GM12878 (cell line): ENCODE data around the gene URB1.
"Not testable (repeated sequence)": the region's sequence is repeated elsewhere in the genome, so short reads cannot be mapped to it uniquely, and the experiment has no call there.

Experiments used
- BMI1 ChIP-seq: fragments of 450-650 bp; IDR thresholded peaks from 2 replicates; pipeline ENCODE4 v1.6.1; 2016; ENCODE audit warnings: mild to moderate bottlenecking, moderate library complexity, borderline replicate concordance
- CREB1 ChIP-seq: IDR thresholded peaks from 2 replicates; pipeline ENCODE4 v1.6.1; 2012; ENCODE audit warnings: low read depth, mild to moderate bottlenecking, inconsistent platforms
- CREM ChIP-seq: IDR thresholded peaks from 2 replicates; pipeline ENCODE4 v1.6.1; 2014; ENCODE audit warnings: antibody characterized with exemption, low read depth
- CTCF ChIP-seq, 3 experiments: IDR thresholded peaks in 2 of 3; conservative IDR thresholded peaks in 1 of 3; 2 replicates each; pipeline ENCODE4 v1.5.1; 2011; ENCODE audit warnings: low read depth in 3 of 3, low read length in 3 of 3, mild to moderate bottlenecking in 3 of 3, control low read depth in 2 of 3, moderate library complexity in 2 of 3, inconsistent platforms in 1 of 3, mixed read lengths in 1 of 3; ENCODE audit not compliant: control insufficient read depth in 2 of 3, insufficient read depth in 1 of 3; ENCODE audit errors: extremely low read depth in 1 of 3
- EP300 ChIP-seq, 2 experiments: fragments of 150-350 bp in 1 of 2; IDR thresholded peaks; 2 replicates each; pipeline ENCODE4 v1.6.1; 2011 to 2012; ENCODE audit warnings: low read depth in 2 of 2, low read length in 2 of 2, borderline replicate concordance in 1 of 2, improper control_type of control experiment in 1 of 2, inconsistent platforms in 1 of 2; ENCODE audit not compliant: control insufficient read depth in 1 of 2
- EZH2 ChIP-seq: IDR thresholded peaks from 2 replicates; pipeline ENCODE4 v1.6.1; 2012; ENCODE audit warnings: low read depth, mild to moderate bottlenecking, control low read depth, inconsistent platforms, low read length, borderline replicate concordance; ENCODE audit not compliant: control insufficient read depth
- HDAC2 ChIP-seq: fragments of 200-600 bp; sonication (generic); IDR thresholded peaks from 2 replicates; pipeline ENCODE4 v1.6.1; 2017
- KAT2A ChIP-seq: conservative IDR thresholded peaks from 2 replicates; pipeline ENCODE4 v1.6.1; 2011; ENCODE audit warnings: low read depth, low read length; ENCODE audit not compliant: control insufficient read depth
- NFYB ChIP-seq: IDR thresholded peaks from 2 replicates; pipeline ENCODE4 v1.6.1; 2011; ENCODE audit warnings: low read depth, mild to moderate bottlenecking, low read length, improper control_type of control experiment, moderate library complexity; ENCODE audit not compliant: insufficient read depth
- POLR2AphosphoS5 ChIP-seq: IDR thresholded peaks from 2 replicates; pipeline ENCODE4 v1.6.1; 2011; ENCODE audit warnings: mild to moderate bottlenecking, low read length, inconsistent platforms
- PRDM15 ChIP-seq: fragments of 450-650 bp; formaldehyde crosslinking; IDR thresholded peaks from 2 replicates; pipeline ENCODE4 v1.4.0; 2020; ENCODE audit warnings: mild to moderate bottlenecking, moderate library complexity
- RAD21 ChIP-seq: IDR thresholded peaks from 2 replicates; pipeline ENCODE4 v1.6.1; 2011; ENCODE audit warnings: mild to moderate bottlenecking, low read depth, low read length, moderate library complexity; ENCODE audit not compliant: insufficient read depth
- RFX5 ChIP-seq: IDR thresholded peaks from 2 replicates; pipeline ENCODE4 v1.6.1; 2011; ENCODE audit warnings: low read depth, low read length, improper control_type of control experiment
- ZNF384 ChIP-seq: IDR thresholded peaks from 2 replicates; pipeline ENCODE4 v1.6.1; 2012; ENCODE audit warnings: low read depth, mild to moderate bottlenecking, low read length, improper control_type of control experiment, borderline replicate concordance

GRCh38 chr21:32390537-32391224 lies 2.1 kb downstream of the URB1 start:
- not testable (repeated sequence) for TF ChIP-seq CREM; BMI1; HDAC2; RFX5; RAD21; POLR2AphosphoS5; EP300 (IDR thresholded peaks at IDR 0.05; ENCODE audit: borderline replicate concordance in 1 of 2, control insufficient read depth in 1 of 2, low read depth in 2 of 2, low read length in 2 of 2); PRDM15 (CRISPR knock-in tag); CTCF (IDR thresholded peaks at IDR 0.05 in 2 of 3, conservative IDR thresholded peaks at IDR 0.05 in 1 of 3; ENCODE audit: control insufficient read depth in 2 of 3, extremely low read depth in 1 of 3, insufficient read depth in 1 of 3, low read depth in 3 of 3, low read length in 3 of 3); NFYB; ZNF384; KAT2A; EZH2; CREB1
